Measurements from ENCODE around the gene AMMECR1L. TPM values are rescaled to one million over a fixed set of nuclear protein-coding genes. Genes with fewer than 3 reads are reported as not detected.
A peak's percentile ranks its signal among the peaks of the same experiment; 100 is the strongest.
"Not testable (repeated sequence)": the region's sequence is repeated elsewhere in the genome, so short reads cannot be mapped to it uniquely, and the experiment has no call there.

Gene AMMECR1L
- total RNA-seq, 1 experiment from 2014 or later: 20.3 TPM

GRCh38 chr2:127887776-127888130, 2.0 kb upstream of the AMMECR1L start:
- no TSS peak for BruUV-seq (replicated peaks)

GRCh38 chr2:127887082-127887775, 1.5 kb upstream of the AMMECR1L start:
- POLR2A ChIA-PET (ENCODE audit: unreplicated experiment): no interaction called here
- CTCF ChIA-PET: no interaction called here
- peak overlapping the region; percentile 86 for H3K4me2 ChIP-seq
- peaks cover 27% of the 10 kb centered on the region for H4K20me1 ChIP-seq (ENCODE audit: insufficient read depth)
- H2AFZ ChIP-seq: peak overlapping the region; percentile 68
- TF ChIP-seq CTCF (conservative IDR thresholded peaks at IDR 0.05) (no peak), EZH2 (IDR thresholded peaks at IDR 0.05; ENCODE audit: low read depth) (no peak)
- H3K9me2 ChIP-seq (ENCODE audit: insufficient read depth): no peaks in the 10 kb centered on the region
- H3K4me1 ChIP-seq (replicated peaks; ENCODE audit: insufficient read depth): peaks cover 26% of the 10 kb centered on the region
- intact Hi-C loops (cut with micrococcal nuclease; ENCODE audit: unreplicated experiment): loop anchor here (10.0 kb wide), 1 partner anchor 428 kb away; the partner anchor contains the start of gene HS6ST1
- no peaks in the 10 kb centered on the region for H3K27me3 ChIP-seq (ENCODE audit: insufficient read depth, low read depth)
- no peak overlapping the region for H3K27ac ChIP-seq
- no peak for DNase-seq
- no TSS peak for BruUV-seq (replicated peaks)
- peaks cover 41% of the 10 kb centered on the region for H3K79me2 ChIP-seq (ENCODE audit: low read depth)
- H3F3A ChIP-seq (ENCODE audit: insufficient read depth, low read depth): peaks cover 7% of the 10 kb centered on the region; the same call in 1 of the 2 replicates
- H3K4me3 ChIP-seq: peak overlapping the region; percentile 52
- no peaks in the 10 kb centered on the region for H3K9me3 ChIP-seq (ENCODE audit: insufficient read depth, low read depth)
- H3K36me3 ChIP-seq (ENCODE audit: low read depth): peaks cover 9% of the 10 kb centered on the region

More at GRCh38 chr2:127887776-127888130, 2.0 kb upstream of the AMMECR1L start:
- CTCF ChIA-PET: no interaction called here
- Histone ChIP-seq H3K4me2 (peak overlapping the region; percentile 86), H3K4me1 (replicated peaks; ENCODE audit: insufficient read depth) (peaks cover 26% of the 10 kb centered on the region), H3K4me3 (peak overlapping the region; percentile 52; the same call in 1 of the 2 replicates), H3F3A (ENCODE audit: insufficient read depth, low read depth) (peaks cover 7% of the 10 kb centered on the region; the same call in 1 of the 2 replicates), H3K9me2 (ENCODE audit: insufficient read depth) (no peaks in the 10 kb centered on the region), H3K27me3 (ENCODE audit: insufficient read depth, low read depth) (no peaks in the 10 kb centered on the region), H2AFZ (no peak overlapping the region), H3K36me3 (ENCODE audit: low read depth) (peaks cover 9% of the 10 kb centered on the region; the same call in 1 of the 2 replicates), H3K9me3 (ENCODE audit: insufficient read depth, low read depth) (no peaks in the 10 kb centered on the region), H3K27ac (no peak overlapping the region), H3K79me2 (ENCODE audit: low read depth) (peaks cover 36% of the 10 kb centered on the region), H4K20me1 (ENCODE audit: insufficient read depth) (peaks cover 22% of the 10 kb centered on the region)
- DNase-seq: no peak
- POLR2A ChIA-PET (ENCODE audit: unreplicated experiment): no interaction called here
- TF ChIP-seq CTCF (conservative IDR thresholded peaks at IDR 0.05) (no peak), EZH2 (IDR thresholded peaks at IDR 0.05; ENCODE audit: low read depth) (no peak)
- intact Hi-C loops (cut with micrococcal nuclease; ENCODE audit: unreplicated experiment): loop anchor here (10.0 kb wide), 1 partner anchor 427 kb away; the partner anchor contains the start of gene HS6ST1

GRCh38 chr2:127886593-127886935, 808 bp upstream of the AMMECR1L start:
- DNase-seq; H3F3A ChIP-seq (ENCODE audit: insufficient read depth, low read depth); H3K9me2 ChIP-seq (ENCODE audit: insufficient read depth); H3K9me3 ChIP-seq (ENCODE audit: insufficient read depth, low read depth); CTCF ChIA-PET; POLR2A ChIA-PET (ENCODE audit: unreplicated experiment); H3K27me3 ChIP-seq (ENCODE audit: insufficient read depth, low read depth): not testable (repeated sequence)
- TSS peak; percentile 65 for BruUV-seq (replicated peaks)
- Histone ChIP-seq H2AFZ (peak overlapping the region; percentile 68), H3K4me3 (peak overlapping the region; percentile 52), H3K4me1 (replicated peaks; ENCODE audit: insufficient read depth) (peaks cover 26% of the 10 kb centered on the region), H3K79me2 (ENCODE audit: low read depth) (peaks cover 48% of the 10 kb centered on the region), H3K36me3 (ENCODE audit: low read depth) (peaks cover 14% of the 10 kb centered on the region), H4K20me1 (ENCODE audit: insufficient read depth) (peaks cover 33% of the 10 kb centered on the region), H3K4me2 (peak overlapping the region; percentile 86), H3K27ac (peak overlapping the region; percentile 35)
- intact Hi-C loops (cut with micrococcal nuclease; ENCODE audit: unreplicated experiment): loop anchor here (10.0 kb wide), 1 partner anchor 428 kb away; the partner anchor contains the start of gene HS6ST1

- peak in 1 of 2 experiments; percentile 49 for DNase-seq
- intact Hi-C loops (cut with micrococcal nuclease; ENCODE audit: unreplicated experiment): loop anchor here (10.0 kb wide), 1 partner anchor 430 kb away; the partner anchor contains the start of gene HS6ST1
- not testable (repeated sequence) for H3K9me2 ChIP-seq (ENCODE audit: insufficient read depth); BruUV-seq (replicated peaks); H3K27me3 ChIP-seq (ENCODE audit: insufficient read depth, low read depth); H3F3A ChIP-seq (ENCODE audit: insufficient read depth, low read depth); H3K9me3 ChIP-seq (ENCODE audit: insufficient read depth, low read depth)
- Histone ChIP-seq H3K79me2 (ENCODE audit: low read depth) (peaks cover 63% of the 10 kb centered on the region), H3K36me3 (ENCODE audit: low read depth) (peaks cover 24% of the 10 kb centered on the region), H3K4me3 (peak overlapping the region; percentile 60), H3K27ac (peak overlapping the region; percentile 52; the same call in 1 of the 2 replicates), H3K4me2 (peak overlapping the region; percentile 87), H3K4me1 (replicated peaks; ENCODE audit: insufficient read depth) (peaks cover 26% of the 10 kb centered on the region), H2AFZ (peak overlapping the region; percentile 45), H4K20me1 (ENCODE audit: insufficient read depth) (peaks cover 46% of the 10 kb centered on the region)
- POLR2A ChIA-PET (ENCODE audit: unreplicated experiment): interaction anchor here (0.7 kb wide), 1 partner anchor 358 kb away, joined by 5 read pairs; no protein-coding TSS in a partner anchor
- CTCF ChIA-PET: interaction anchor here (0.6 kb wide), 1 partner anchor 9 kb away, joined by 3 read pairs; no protein-coding TSS in a partner anchor
Measured at GRCh38 chr2:127884861-127885740, 655 bp downstream of the AMMECR1L start.

Measured in PC-9 (cell line).